GOT3 (cell line): Measurements from ENCODE around the gene SYNPO2.

ENCODE experiments used
- DNase-seq: peaks from one replicate; lab custom pipeline; 2025; ENCODE audit warnings: mixed read lengths; lab: John Stamatoyannopoulos, UW

Gene SYNPO2

DNA sequence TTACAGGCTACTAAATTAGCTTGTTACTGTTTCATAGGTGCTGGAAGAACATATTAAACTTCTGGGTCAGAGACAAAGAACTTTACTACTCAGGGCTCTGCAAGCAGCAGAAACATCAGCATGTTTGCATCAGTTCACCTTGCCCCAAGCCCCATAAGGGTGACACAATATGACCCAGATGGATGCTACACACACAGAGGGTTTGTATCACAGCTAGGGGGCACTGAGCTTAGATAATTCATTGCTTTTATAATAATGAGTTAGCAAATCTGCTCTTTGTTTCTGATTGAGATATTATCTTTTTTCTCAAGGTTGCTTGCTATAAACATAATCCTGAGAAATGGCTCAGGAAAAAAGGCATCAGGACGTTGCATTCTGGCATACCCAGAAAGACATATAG lies 4.8 kb upstream of the SYNPO2 start:
- DNase-seq, result no peak

DNA sequence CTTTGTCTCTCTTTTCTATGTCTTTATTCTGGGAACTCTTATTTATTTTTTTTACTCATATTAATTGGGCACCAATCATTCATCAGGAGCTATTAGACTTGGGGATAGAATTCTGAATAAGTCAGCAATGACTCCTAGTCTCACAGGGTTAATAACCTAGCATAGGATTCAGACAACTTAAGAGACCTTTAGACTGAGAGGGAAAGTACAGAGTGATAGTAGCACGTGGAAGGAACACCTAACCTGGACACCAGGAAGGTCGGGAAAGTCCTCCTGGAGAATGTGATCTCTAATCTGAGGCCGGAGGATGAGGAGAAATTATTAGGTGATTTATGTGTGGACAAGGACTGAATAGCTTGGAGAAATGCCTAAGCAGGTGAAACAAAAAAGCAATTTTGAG lies 3.9 kb upstream of the SYNPO2 start:
- DNase-seq, result no peak

- DNase-seq, result no peak
Observed at GRCh38 chr4:118889312-118889691, 648 bp downstream of the SYNPO2 start.

GRCh38 chr4:118894034-118894433 lies 5.4 kb downstream of the SYNPO2 start:
- no peak for DNase-seq

- DNase-seq, result no peak
Observed at GRCh38 chr4:118898221-118898620, 9.6 kb downstream of the SYNPO2 start.

DNA sequence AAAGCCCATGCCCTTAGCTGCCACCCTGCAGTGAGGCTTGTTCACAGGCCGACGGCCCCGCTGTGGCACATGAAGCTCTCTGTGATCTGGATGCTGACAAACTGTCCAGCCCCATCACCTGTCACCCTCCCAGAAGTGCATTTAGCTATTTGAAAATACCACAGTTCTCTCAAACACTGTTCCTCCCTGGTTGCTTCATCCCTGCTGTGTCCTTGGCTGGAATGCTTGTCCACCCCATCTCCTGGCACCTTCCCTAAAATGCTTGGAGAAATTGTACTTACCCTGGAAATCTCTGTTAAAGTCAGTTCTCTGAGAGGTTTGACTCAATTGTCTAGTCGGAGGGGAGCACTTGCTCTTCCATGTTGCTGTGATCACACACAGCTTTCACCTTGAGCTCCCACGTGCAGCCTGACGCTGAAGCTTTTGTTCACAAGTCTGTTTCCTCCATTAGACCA lies 10.1 kb downstream of the SYNPO2 start:
- no peak for DNase-seq

DNA sequence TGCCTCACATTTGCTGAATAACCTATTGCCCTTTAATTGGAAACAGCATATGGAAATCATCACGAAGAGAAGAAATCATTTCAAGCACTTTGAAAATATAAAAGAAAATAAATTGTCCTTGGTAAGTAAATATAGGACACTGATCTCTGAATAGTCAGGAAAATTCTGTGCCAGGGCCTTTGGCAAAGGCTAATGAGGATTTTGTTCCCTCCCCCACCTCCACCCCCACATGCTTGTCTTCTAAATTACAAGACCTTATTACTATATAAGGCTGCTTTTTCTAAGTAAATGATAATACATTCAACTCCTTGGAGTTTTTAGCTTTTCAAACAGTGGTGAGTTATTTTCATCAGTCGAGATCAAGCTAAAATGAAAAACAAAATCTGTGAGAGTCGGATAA lies 15.8 kb downstream of the SYNPO2 start:
- no peak for DNase-seq

GRCh38 chr4:118904935-118905334 lies 16.3 kb downstream of the SYNPO2 start:
- no peak for DNase-seq

DNA sequence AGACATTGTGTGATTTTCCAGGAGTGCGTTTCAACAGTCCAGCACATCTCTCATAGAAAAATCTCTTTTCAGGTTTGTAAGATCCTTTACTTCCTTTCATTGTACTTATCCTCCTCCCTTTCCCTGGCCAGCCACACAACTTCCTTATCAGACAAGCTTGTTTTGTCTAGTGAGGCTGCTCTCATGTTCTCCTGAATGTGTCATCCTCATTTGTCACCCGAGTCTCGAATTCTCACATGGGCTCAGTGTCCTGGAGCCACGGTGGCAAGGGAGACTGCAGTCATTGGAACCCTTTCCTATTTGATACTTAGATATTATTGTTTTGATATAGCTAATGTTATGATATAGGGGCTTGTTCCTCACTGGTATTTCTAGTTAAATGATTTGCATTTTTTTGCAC lies 16.9 kb downstream of the SYNPO2 start:
- DNase-seq, result no peak

- no peak for DNase-seq
Observed at GRCh38 chr4:118909173-118909956, 20.7 kb downstream of the SYNPO2 start.

DNA sequence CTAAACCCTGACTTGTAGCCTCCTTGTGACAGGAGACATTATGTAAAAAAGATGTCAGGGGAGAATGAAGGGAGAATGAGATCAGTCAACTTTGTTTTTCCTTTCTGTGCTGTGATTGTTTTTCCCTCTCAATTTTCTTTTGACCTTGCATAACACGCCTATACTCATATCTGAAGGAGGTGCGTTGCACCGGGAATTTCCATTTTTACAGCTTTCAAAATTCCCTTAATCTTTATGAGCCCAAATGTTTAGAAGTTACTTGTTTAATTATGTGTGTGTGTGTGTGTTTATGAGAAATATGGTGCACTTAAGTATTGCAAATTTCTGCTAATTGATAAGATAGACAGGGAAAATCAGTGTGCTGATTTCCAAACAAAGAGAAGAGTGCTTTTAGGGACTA lies 21.6 kb downstream of the SYNPO2 start:
- no peak for DNase-seq

DNA sequence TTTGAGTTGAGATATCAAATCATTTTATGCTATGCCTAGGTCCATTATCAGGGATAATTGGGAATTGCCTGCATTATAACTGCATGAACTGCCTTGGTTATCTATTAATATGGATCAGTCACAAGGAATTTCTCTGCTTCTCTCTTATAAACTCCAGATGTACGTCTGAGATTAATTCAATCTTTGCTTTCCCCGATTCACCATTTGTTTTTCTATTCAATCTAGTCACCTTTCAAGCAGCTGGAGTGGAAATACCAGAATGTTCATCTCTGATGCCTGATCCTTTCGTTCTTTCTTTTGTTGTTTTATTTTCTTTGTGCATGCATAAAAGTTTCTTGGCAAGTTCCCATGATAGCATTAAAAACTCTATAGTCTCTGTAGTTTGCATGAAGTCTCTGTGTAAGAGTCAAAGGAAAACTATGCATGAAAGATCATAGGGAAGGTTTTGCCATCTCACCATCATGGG lies 22.6 kb downstream of the SYNPO2 start:
- no peak for DNase-seq

DNA sequence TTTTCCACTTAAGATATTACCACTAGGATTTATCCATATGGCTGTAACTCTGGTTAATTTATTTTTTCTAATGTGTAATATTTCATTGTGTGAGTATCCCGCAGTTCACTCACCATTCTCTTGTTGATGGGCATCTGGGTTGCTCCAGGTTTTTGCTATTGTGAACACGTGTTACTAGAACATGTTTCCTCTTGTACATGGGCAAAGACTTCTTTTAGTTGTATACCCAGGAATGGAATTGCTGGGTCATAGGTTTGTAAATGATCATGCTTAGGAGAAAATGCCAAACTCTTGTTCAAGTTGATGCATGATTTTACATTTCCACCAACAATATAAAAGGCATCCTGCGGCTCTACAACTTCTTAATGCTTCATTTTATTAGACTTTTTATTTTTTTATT lies 26.8 kb downstream of the SYNPO2 start:
- DNase-seq, result no peak

DNA sequence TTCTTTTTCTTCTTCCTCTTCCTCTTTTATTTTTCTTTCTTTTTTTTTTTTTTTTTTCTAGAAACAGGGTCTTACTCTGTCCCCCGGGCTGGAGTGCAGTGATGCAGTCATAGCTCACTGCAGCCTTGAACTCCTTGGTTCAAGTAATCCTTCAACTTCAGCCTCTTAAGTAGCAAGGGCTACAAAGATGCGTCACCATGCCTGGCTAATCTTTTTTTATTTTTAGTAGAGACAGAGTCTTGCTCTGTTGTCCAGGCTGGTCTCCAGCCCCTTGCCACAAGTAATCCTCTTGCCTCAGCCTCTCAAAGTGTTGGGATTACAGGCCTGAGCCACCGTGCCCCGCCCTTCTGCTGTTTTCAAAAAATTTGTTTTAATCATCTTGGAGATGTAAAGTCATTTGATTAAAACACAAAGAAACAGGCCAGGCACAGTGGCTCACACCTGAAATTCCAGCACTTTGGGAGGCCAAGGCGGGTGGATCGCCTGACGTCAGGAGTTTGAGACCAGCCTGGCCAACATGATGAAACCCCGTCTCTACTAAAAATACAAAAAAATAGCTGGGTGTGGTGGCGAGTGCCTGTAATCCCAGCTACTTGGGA lies 28.1 kb downstream of the SYNPO2 start:
- no peak for DNase-seq

- no peak for DNase-seq
Observed at GRCh38 chr4:118917582-118917981, 28.9 kb downstream of the SYNPO2 start.

DNA sequence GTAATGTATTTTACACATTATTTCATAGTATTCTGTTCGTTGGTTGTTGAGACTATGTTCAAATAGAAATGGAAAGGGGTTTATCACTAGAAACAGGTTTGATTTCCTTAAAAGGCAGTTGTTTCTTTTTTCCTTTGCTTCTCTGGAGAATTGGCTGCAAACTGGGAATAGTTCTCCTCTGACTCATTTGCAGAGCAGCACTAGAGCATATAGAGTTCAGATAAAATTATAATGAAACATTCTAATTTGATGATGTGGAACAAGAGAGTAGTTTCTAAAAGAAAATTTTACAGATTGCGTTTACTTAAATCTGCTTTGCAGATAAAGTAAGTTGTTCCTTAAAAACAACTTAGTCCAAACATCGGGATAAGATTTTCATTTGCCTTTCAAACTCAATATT lies 29.7 kb downstream of the SYNPO2 start:
- no peak for DNase-seq

GRCh38 chr4:118920247-118920646 lies 31.6 kb downstream of the SYNPO2 start:
- DNase-seq, result no peak

DNA sequence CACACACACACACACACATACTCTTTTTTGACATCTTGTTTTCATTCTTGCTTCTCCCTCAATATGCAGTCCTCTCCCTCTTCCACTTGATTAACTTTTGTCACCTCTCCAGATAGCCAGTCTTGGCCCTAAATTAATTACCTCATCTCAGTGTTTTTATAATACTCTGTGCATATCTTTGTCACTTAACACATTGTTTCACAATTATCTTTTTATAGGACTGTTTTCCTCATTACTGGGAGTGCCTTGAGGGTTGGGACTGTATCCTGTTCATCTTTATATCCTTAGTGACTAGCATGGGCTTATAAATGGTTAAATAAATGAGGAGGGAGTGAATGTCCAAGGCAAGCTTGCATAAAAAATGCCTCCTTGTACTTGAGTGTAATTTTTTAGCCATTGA lies 33.1 kb downstream of the SYNPO2 start:
- no peak for DNase-seq

- no peak for DNase-seq
Observed at GRCh38 chr4:118923891-118924290, 35.2 kb downstream of the SYNPO2 start.

- no peak for DNase-seq
Observed at GRCh38 chr4:118927974-118928373, 39.3 kb downstream of the SYNPO2 start.

- DNase-seq, result no peak
Observed at GRCh38 chr4:118930255-118930654, 41.6 kb downstream of the SYNPO2 start.

- no peak for DNase-seq
Observed at GRCh38 chr4:118931786-118932185, 43.1 kb downstream of the SYNPO2 start.

DNA sequence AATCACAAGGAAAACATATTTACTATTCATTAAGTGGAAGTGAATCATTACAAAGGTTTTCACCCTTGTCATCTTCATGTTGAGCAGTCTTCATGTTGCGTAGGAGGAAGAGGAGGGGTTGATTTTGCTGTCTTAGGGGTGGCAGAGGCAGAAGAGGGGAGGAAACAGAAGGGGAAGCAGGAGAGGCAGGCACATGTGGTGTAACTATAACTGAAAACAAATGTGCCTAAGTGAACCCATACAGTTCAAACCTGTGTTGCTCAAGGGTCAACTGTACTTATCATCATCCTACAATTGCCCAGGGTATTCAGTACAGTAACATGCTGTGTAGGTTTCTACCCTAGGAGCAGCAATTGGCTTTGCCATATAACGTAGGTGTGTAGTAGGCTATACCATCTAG lies 47.2 kb downstream of the SYNPO2 start:
- no peak for DNase-seq

DNA sequence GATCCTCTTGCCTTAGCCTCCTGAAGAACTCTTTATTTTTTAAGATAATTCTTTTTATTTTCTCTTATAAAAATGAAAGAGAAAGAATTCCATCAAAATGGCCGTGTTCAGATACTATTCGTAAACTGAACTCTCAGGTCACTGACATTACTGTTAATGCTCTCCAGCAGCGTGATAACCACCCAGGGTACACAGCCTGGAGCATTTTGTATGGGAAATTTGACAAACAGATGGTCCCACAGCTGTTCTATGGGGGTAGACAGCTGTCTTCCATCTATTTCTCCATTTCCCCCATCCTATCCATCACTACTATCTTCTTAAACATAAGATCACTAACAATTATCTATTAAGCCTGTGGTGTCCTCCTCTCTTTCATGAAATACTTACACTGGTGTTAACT lies 47.8 kb downstream of the SYNPO2 start:
- DNase-seq, result no peak
